ENCODE measurements around the gene DNAL1. TPM values are rescaled to one million over a fixed set of nuclear protein-coding genes. Genes with fewer than 3 reads are reported as not detected.

Gene DNAL1
- total and polyA plus RNA-seq, 2 of the 13 experiments (the other 11 are each of a cell fraction or from before 2014, with no cell fraction given), result 1.4 to 13.3 TPM

DNA sequence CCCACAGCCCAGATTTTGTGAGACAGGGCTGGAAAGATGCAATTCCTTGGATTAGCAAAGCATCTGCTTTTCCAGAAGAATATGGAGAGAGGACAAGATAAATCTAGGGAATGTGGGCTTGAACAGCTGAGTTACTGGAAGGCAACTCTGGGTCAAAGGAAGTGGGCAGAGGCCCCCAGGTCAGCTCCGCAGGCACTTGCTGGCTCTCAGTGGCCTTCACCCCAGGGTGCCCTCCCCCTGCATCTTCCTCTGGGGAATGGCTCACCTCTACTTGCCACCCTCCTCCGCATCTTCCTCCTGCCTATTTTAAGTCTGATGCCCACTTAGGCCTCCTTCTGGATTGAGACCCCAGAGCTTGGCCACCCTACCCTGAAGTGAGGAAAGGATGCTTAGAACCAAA lies 79.9 kb downstream of the DNAL1 start:
- POLR2A ChIA-PET, result interaction anchor here (1.1 kb wide), 1 partner anchor 10 kb away, joined by 3 read pairs; the partner anchor contains the start of gene PNMA1
- Histone ChIP-seq H3K9me3 (ENCODE audit: low read length) (no peaks in the 10 kb centered on the region), H3K27me3 (ENCODE audit: control insufficient read depth in 1 of 2, insufficient read depth in 2 of 2, low read length in 2 of 2) (no peaks in the 10 kb centered on the region), H3K36me3 (replicated peaks in 1 of 2; ENCODE audit: control insufficient read depth in 1 of 2, insufficient read depth in 2 of 2, low read length in 2 of 2) (peaks cover 46 to 90% of the 10 kb centered on the region in 2 experiments), H2AFZ (ENCODE audit: low read length) (no peak overlapping the region), H3K4me3 (replicated peaks in 1 of 3; ENCODE audit: insufficient read depth in 1 of 3, low read depth in 2 of 3, low read length in 3 of 3) (no peak overlapping the region), H3K9ac (ENCODE audit: insufficient read depth, low read depth, low read length) (no peak overlapping the region), H3K79me2 (ENCODE audit: insufficient read depth, low read length) (no peaks in the 10 kb centered on the region), H3K4me1 (ENCODE audit: insufficient read depth, low read length) (peaks cover 26% of the 10 kb centered on the region), H3K27ac (ENCODE audit: extremely low read length, insufficient read depth, low read length) (no peak overlapping the region), H4K20me1 (ENCODE audit: insufficient read depth, low read length) (peaks cover 3% of the 10 kb centered on the region; the same call in 1 of the 2 replicates), H3K4me2 (ENCODE audit: low read depth, low read length) (no peak overlapping the region)
- 100% methylated on average over 2 of the region's 2 CpGs for WGBS (ENCODE audit: low lambda C conversion rate)
- no peak for TF ChIP-seq CBX1 (IDR thresholded peaks at IDR 0.05; ENCODE audit: low read depth)
- no peak for TF ChIP-seq HOXA9 (CRISPR knock-in tag; IDR thresholded peaks at IDR 0.05; ENCODE audit: borderline replicate concordance)
- no peak for TF ChIP-seq ZFY (CRISPR knock-in tag; IDR thresholded peaks at IDR 0.05)
- TF ChIP-seq TBP (CRISPR knock-in tag; IDR thresholded peaks at IDR 0.05), result no peak
- TF ChIP-seq, protein P1, sequence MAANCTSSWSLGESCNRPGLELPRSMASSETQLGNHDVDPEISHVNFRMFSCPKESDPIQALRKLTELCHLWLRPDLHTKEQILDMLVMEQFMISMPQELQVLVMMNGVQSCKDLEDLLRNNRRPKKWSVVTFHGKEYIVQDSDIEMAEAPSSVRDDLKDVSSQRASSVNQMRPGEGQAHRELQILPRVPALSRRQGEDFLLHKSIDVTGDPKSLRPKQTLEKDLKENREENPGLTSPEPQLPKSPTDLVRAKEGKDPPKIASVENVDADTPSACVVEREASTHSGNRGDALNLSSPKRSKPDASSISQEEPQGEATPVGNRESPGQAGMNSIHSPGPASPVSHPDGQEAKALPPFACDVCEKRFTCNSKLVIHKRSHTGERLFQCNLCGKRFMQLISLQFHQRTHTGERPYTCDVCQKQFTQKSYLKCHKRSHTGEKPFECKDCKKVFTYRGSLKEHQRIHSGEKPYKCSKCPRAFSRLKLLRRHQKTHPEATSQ (CRISPR knock-in tag; IDR thresholded peaks at IDR 0.05; ENCODE audit: borderline replicate concordance), result no peak
- no peak for TF ChIP-seq ZNF550 (CRISPR knock-in tag; IDR thresholded peaks at IDR 0.05; ENCODE audit: borderline replicate concordance)
- no peak for TF ChIP-seq HNRNPH1 (optimal IDR thresholded peaks at IDR 0.05; ENCODE audit: low read depth, low read length)
- no peak for TF ChIP-seq KAT7 (CRISPR knock-in tag; IDR thresholded peaks at IDR 0.05; ENCODE audit: borderline replicate concordance)
- TF ChIP-seq, protein P2, sequence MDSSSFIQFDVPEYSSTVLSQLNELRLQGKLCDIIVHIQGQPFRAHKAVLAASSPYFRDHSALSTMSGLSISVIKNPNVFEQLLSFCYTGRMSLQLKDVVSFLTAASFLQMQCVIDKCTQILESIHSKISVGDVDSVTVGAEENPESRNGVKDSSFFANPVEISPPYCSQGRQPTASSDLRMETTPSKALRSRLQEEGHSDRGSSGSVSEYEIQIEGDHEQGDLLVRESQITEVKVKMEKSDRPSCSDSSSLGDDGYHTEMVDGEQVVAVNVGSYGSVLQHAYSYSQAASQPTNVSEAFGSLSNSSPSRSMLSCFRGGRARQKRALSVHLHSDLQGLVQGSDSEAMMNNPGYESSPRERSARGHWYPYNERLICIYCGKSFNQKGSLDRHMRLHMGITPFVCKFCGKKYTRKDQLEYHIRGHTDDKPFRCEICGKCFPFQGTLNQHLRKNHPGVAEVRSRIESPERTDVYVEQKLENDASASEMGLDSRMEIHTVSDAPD (CRISPR knock-in tag; IDR thresholded peaks at IDR 0.05), result no peak
- no peak for TF ChIP-seq ZNF841 (CRISPR knock-in tag; IDR thresholded peaks at IDR 0.05; ENCODE audit: borderline replicate concordance)
- no peak for TF ChIP-seq ZSCAN25 (CRISPR knock-in tag; IDR thresholded peaks at IDR 0.05)
- no peak for TF ChIP-seq ZSCAN31 (CRISPR knock-in tag; IDR thresholded peaks at IDR 0.05; ENCODE audit: low read depth)
- no peak for TF ChIP-seq NR1H2 (CRISPR knock-in tag; IDR thresholded peaks at IDR 0.05; ENCODE audit: borderline replicate concordance, low read depth)
- TF ChIP-seq KLF16 (CRISPR knock-in tag; IDR thresholded peaks at IDR 0.05), result no peak
- intact Hi-C loops (cut with micrococcal nuclease; ENCODE audit: unreplicated experiment) (no loop called here), in situ Hi-C loops (cut with HindIII; ENCODE audit: extremely low pct_ligation_motif_present, low pct_unique_long_range_greater_than_20kb) (loop anchor here (5.0 to 25.0 kb wide), 2 partner anchors 103 to 313 kb away; no protein-coding TSS in a partner anchor)
- BruUV-seq (replicated peaks), result no TSS peak
- FAIRE-seq, result no peak
- no peak for ATAC-seq
- DNase-seq (ENCODE audit: low spot score), result no peak
- CTCF ChIA-PET (ENCODE audit: low intra/inter-chr PET ratio, low total read pairs), result no interaction called here

All from HepG2 (cell line).